ENCODE measurements around the gene SPRED1.

Gene SPRED1

DNA sequence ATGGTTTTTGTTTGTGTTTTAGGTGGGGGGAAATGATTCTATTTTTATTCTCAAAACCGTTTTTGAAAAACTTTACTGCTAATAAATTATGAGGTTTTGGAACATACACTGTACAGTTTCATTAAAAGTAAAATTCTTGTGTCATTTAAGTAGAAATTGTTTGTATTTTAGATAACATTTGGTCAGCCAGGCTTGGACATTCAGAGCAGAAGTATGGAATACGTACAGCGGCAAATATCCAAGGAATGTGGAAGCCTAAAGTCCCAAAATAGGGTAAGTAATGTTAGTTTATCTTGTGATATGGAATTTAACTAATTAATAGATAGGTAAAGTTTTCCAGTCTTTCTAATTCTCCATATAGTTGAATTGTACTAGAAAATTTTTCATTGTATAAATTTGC, 96.6 kb downstream of the SPRED1 start:
- TF ChIP-seq, protein P1, sequence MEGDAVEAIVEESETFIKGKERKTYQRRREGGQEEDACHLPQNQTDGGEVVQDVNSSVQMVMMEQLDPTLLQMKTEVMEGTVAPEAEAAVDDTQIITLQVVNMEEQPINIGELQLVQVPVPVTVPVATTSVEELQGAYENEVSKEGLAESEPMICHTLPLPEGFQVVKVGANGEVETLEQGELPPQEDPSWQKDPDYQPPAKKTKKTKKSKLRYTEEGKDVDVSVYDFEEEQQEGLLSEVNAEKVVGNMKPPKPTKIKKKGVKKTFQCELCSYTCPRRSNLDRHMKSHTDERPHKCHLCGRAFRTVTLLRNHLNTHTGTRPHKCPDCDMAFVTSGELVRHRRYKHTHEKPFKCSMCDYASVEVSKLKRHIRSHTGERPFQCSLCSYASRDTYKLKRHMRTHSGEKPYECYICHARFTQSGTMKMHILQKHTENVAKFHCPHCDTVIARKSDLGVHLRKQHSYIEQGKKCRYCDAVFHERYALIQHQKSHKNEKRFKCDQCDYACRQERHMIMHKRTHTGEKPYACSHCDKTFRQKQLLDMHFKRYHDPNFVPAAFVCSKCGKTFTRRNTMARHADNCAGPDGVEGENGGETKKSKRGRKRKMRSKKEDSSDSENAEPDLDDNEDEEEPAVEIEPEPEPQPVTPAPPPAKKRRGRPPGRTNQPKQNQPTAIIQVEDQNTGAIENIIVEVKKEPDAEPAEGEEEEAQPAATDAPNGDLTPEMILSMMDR (IDR thresholded peaks at IDR 0.05) = no peak
- no peak for TF ChIP-seq ZFX (IDR thresholded peaks at IDR 0.05; ENCODE audit: borderline replicate concordance)
- no peak overlapping the region for H3K27ac ChIP-seq

DNA sequence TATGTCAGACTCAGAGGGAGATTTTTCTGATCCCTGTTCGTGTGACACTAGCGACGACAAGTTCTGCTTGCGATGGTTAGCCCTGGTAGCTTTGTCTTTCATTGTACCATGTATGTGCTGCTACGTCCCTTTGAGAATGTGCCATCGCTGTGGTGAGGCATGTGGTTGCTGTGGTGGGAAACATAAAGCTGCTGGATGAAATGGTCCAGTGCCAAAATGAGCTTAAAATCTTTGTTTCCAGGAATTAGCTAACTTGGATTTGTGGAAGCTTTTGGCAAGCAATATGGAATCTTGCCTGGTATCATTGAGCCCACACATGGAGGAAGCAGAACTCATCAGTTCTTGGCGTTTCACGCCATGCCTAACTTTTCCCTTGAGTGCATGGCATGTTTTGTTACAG, 98.8 kb downstream of the SPRED1 start:
- TF ChIP-seq, protein P1 (IDR thresholded peaks at IDR 0.05) = no peak
- TF ChIP-seq ZFX (IDR thresholded peaks at IDR 0.05; ENCODE audit: borderline replicate concordance) = no peak
- no peak overlapping the region for H3K27ac ChIP-seq

DNA sequence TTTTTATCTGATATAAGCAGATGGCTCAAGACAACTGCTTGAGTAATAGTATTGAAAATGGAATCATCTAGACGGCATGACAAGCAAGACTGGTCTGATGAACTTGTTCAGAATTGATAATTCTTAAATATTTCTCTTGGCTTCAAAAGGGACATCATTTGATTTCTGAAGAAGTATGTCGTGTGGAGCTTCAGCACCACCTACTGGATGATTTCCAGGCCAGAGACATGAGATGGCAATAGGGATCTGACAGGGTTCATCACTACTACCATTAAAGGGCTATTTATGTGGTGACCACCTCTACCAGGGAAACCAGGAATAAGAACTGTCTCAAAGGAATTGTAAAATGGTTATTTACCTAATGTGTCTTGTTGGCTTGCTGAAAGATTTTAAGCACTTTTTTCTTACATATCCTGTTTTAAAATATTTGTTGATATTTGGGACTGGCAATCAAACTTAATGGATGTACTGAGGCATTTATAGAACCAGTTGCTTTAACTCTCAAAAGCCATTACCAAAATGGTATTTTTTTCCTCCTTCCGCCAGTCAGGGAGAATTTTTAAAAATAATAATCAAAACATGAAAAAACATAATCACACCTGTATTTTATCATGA, 101.8 kb downstream of the SPRED1 start:
- no peak overlapping the region for H3K27ac ChIP-seq
- TF ChIP-seq, protein P1 (IDR thresholded peaks at IDR 0.05) = peak; percentile 84
- TF ChIP-seq ZFX (IDR thresholded peaks at IDR 0.05; ENCODE audit: borderline replicate concordance) = no peak

DNA sequence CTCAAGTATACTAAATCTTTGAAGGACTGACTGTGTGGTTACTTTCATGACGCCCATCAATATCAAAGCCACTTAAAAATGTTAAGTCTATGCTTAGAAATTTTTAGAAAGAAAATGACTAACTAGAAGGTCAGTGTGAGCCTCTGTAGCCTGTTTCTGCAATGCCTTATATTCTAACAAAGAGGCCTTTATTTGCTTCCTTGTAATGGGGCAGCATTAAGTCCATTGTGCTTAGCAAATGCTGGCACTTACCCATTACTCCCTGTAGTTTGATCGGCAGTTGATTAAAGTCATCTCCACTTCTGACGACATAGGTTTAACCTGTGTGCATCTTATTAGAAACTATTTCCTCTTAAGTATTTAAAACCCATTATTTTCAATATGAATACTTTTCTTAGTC, 109.7 kb downstream of the SPRED1 start:
- no peak overlapping the region for H3K27ac ChIP-seq
- TF ChIP-seq ZFX (IDR thresholded peaks at IDR 0.05; ENCODE audit: borderline replicate concordance) = no peak
- TF ChIP-seq, protein P1 (IDR thresholded peaks at IDR 0.05) = no peak

DNA sequence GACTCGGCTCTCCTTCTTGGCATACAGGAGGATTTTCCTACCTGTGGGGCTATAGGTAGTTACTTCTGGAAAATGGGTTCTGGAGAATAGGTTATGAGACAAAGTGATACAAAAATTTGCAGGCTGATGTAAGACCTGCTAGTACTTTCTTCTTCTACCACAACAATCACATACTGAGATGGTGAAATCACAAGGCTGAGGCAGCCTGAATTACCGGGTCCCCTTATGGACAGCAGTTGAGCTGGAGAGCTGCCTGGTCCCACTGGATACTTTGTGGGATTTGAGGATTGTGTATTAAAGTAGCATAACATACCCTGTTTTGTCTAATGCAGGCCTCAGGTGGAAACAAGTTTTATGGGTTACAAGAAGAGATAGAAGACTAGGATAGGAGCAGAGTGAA, 114.8 kb downstream of the SPRED1 start:
- TF ChIP-seq, protein P1 (IDR thresholded peaks at IDR 0.05) = no peak
- TF ChIP-seq ZFX (IDR thresholded peaks at IDR 0.05; ENCODE audit: borderline replicate concordance) = no peak
- H3K27ac ChIP-seq = no peak overlapping the region

DNA sequence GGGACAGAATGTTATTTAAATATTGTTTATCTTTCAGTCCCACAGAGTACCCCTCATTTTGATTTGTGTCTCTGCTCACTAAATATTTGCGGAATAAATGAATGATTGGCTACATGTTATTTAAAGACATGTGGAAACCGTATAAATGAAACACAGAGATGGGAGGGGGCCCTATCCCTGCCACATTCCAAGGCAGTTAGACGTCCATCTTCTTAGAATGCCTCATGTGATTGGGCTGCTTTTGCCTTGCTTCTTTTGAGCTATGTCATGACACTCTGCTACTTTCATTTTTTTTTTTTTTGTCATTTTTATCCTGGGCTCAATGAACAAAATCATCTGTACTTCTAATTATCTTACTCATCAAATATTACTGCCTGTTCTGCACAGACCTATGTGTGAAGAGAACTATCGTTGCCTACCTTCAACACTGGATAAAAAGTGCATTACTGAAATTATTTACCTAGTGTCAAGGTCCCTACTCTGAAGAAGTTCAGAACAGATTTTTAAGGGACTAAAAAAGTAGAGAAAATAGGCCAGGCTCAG, 117.4 kb downstream of the SPRED1 start:
- TF ChIP-seq, protein P1 (IDR thresholded peaks at IDR 0.05) = no peak
- TF ChIP-seq ZFX (IDR thresholded peaks at IDR 0.05; ENCODE audit: borderline replicate concordance) = no peak
- no peak overlapping the region for H3K27ac ChIP-seq

DNA sequence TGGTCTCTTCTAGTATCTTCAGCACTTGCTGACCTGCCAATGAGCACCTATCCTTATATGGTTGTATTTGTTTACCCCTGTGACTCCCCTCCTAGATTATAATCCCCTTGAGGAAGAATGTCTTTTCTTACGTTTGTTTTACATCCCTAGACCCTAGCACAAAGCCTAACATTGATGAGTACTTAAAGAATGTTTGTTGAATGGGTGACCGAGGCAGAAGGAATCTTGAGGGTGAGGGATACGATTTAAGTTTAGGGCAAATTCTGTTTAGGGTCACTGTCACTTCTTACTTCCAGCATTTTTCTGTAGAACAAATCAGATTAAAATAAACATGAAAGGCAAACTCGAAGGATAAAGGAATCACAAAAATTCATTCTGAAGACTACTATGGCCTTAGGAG, 120.4 kb downstream of the SPRED1 start:
- H3K27ac ChIP-seq = no peak overlapping the region
- no peak for TF ChIP-seq ZFX (IDR thresholded peaks at IDR 0.05; ENCODE audit: borderline replicate concordance)
- TF ChIP-seq, protein P1 (IDR thresholded peaks at IDR 0.05) = no peak

Measured in 22Rv1 (cell line).